T-helper 1 cell treated with Interleukin-12 subunit alpha and Interleukin-12 subunit beta and Interleukin-4 antibody, amounts not matched to agents 30 ng/mL and 1 ng/mL, for 36 hours (primary cell): ENCODE measurements around the gene ID1. TPM values are rescaled to one million over a fixed set of nuclear protein-coding genes. Genes with fewer than 3 reads are reported as not detected.
"Not testable (repeated sequence)": the region's sequence is repeated elsewhere in the genome, so short reads cannot be mapped to it uniquely, and the experiment has no call there.

Experiments used
- intact Hi-C: fragments of 100-400 bp; cut with micrococcal nuclease; formaldehyde crosslinking; loops from one replicate; pipeline ENCODE4 v1.15.1; 2024
- total RNA-seq: library from RNA; stranded (reverse); gene quantifications from 2 replicates; pipeline ENCODE4 v1.2.3, GENCODE V29; 2022

Gene ID1
- total RNA-seq, 1 donor from 2014 or later, result 0.64 TPM

DNA sequence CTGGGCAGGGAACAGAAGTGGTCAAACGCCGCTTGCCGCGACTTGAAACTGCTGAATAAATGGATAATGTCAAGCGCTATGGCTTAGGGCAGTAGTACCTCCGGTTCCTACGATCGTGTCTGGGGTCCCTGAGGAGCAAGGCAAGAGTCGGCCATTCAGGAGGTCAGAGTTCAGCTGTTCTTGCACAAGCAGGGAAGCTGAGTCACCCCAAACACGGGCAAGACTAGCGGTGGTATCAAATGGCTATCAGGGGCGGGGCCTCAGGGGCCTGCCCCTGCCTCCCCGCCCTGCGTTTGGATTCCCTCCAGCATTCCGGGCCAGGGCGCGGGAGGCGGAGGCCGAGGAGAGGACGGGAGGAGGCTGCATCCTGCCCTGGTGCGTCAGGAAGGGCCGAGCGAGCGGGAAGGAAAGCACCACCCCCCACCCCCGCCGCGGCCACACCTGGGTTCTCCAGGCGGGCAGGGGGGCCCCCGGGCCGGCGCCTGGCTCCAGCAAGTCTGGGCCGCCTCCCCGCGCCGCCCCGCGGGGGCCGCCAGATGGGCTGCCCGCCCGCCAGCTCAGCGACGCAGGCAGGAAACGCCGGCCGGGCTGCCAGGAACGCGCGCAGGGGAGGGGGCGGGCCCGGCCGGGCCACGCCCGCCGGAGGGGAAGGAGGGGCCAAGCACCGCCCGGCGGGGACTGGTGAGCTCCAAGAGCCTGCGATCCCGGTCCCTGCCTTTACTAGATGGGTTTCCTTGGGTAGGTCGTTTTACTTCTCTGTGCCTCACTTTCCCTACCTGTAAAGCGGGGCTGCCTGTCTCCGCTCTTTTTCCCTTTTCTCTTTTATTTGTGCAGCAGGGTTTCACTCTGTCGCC, 32.2 kb upstream of the ID1 start:
- intact Hi-C loops, result loop anchor here (1.0 to 5.0 kb wide), 7 partner anchors 10 to 164 kb away; partner anchors contain the start of genes HM13, ID1 and TPX2

DNA sequence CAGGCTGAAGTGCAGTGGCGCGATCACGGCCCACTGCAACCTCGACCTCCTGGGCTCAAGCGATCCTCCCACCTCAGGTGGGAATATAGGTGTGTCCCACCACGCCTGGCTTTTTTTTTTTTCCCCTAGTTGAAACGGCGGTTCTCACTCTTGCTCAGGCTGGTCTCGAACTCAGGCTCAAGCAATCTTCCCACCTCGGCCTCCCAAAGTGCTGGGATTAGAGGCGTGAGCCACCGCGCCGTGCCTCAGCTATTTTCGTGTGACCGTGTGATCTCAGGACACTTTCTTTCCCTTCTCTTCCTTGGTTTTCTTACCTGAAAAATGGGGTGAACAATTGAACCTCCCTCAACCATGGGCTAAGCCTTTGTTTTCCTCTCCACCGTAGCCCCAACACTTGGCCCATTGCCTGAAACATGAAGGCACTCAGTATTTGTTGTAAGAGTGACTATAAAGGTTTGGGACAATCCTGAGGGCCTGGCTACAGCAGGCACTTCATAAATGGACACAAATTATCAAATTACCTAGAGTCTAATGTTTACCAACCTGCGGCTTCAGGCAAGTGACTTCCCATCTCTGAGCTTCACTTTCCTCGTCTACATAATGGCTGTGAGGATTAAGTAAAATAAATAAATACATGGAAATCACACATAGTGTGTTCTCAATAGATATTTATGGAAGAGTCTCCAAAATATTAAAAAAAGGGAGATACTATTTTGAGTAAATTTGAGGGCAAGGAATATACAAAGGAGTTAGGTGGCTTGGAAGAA, 31.4 kb upstream of the ID1 start:
- intact Hi-C loops, result loop anchor here (1.0 to 5.0 kb wide), 5 partner anchors 13 to 164 kb away; partner anchors contain the start of genes HM13, ID1 and TPX2

DNA sequence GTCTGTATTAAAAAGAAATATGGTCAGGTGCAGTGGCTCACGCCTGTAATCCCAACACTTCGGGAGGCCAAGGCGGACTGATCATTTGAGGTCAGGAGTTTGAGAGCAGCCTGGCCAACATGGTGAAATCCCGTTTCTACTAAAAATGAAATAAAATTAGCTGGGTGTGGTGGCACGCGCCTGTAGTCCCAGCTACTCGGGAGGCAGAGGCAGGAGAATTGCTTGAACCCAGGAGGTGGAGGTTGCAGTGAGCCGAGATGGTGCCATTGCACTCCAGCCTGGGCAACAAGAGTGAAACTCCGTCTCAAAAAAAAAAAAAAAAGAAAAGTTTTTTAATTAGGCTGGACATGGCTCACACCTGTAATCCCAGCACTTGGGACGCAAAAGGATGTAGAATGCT, 30.1 kb upstream of the ID1 start:
- intact Hi-C loops, result loop anchor here (5.0 kb wide), 1 partner anchor 162 kb away; the partner anchor contains the start of gene TPX2

DNA sequence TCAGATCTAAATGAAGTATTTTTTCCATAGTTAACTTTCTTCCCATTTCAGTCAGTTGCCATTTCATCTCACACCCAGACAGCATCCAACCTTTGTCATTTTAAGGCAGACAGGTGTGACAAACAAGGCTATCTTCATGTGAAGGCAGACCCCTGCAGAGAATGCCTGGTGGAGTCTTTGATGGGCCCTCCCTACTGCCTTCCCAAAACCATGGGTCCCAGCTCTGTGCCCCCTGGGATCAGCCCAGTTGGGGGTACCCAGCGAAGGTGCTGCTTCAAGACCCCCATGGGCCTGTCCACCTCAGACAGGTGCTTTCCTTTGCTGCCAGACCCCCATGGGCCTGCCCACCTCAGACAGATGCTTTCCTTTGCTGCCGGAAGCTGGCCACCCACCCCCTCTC, 28.3 kb upstream of the ID1 start:
- intact Hi-C loops, result no loop called here

DNA sequence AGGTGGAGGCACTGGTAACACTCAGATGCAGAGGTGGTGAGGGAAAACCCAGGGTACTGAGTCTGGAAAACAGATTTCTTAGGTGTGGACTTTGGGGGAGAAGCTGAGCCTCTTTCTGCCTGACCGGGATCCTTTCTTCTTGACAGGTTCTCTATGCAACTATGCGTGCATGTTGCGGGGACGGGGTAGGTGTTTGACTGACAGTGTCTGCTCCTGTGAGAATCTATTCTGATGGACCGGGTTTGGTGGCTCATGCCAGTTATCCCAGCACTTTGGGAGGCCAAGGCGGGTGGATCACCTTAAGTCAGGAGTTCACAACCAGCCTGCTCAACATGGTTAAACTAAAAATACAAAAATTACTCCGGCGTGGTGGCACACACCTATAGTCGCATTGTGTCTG, 27.9 kb upstream of the ID1 start:
- intact Hi-C loops, result no loop called here

DNA sequence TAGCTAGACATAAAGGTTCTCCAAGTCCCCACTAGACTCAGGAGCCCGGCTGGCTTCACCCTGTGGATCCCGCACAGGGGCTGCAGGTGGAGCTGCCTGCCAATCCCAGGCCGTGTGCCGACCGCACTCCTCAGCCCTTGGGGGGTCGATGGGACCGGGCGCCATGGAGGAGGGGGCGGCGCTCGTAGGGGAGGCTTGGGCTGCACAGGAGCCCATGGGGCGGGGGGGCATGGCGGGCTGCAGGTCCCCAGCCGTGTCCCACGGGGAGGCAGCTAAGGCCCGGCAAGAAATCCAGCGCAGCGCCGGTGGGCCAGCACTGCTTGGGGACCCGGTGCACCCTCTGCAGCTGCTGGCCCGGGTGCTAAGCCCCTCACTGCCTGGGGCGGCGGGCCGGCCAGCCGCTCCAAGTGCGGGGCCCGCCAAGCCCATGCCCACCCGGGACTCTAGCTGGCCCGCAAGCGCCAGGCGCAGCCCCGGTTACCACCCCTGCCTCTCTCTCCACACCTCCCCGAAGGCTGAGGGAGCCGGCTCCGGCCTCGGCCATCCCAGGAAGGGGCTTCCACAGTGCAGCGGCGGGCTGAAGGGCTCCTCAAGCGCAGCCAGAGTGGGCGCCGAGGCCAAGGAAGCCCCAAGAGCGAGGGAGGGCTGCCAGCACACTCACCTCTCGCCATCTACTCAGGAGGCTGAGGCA, 26.5 kb upstream of the ID1 start:
- intact Hi-C loops, result no loop called here

DNA sequence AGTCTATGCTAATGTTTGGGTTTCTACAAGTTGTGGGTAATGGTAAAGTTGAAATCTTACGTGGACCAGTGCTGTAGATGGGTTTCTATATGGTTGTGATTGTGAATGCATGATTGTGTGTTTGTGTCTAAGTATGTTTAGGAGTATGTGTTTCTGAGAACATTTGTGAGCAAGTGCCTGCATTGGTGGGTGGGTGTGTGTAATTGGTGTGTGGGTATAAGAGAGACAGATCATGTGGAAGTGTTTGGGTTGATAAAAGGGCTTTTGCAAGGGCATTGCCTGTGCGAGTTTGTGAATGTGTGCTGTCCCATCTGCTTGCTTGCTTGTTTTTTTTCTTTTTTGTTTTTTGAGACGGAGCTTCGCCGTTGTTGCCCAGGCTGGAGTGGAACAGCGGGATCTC, 25.8 kb upstream of the ID1 start:
- intact Hi-C loops, result no loop called here

DNA sequence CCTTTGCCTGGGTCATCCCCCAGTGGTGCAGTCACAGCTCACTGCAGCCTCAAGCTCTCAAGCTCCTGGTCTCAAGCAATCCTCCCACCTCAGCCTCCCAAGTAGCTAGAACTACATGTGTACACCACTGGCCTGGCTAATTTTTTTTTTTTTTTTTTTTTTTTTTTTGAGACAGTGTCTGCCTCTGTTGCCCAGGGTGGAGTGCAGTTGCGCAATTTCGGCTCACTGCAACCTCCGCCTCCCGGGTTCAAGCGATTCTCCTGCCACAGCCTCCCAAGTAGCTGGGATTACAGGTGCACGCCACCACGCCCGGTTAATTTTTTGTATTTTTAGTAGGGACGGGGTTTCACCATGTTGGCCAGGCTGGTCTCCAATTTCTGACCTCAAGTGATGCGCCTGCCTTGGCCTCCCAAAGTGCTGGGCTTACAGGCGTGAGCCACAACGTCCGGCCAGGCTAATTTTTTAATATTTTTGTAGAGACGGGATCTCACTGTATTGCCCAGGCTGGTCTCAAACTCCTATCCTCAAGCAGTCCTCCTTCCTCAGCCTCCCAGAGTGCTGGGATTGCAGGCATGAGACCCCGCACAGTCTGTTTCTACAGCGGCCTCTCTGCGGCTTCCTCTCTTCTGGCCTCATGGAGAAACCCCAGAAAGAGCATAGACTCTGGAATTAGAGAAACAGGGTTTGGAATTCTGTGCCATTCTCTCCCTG, 25.0 kb upstream of the ID1 start:
- intact Hi-C loops, result not testable (repeated sequence)

DNA sequence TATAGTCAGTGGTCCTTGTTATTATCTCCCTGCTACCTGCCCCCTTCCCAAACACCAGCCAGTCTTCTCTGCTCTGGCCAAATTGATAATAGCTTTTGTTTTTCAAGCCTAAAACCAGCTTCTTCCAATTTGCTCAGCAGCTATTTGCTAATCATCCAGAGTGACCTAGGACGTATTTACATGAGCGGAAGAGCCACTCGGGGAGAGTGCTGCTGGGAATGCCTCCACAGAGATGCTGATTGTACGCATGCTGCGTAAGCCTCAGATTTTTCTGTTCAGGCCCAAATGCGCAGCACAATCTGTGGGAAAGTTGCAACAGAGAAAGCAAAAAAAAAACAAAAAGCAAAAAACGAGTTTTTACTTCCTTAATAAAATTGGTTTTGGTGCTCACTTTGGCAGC, 24.4 kb upstream of the ID1 start:
- intact Hi-C loops, result no loop called here

DNA sequence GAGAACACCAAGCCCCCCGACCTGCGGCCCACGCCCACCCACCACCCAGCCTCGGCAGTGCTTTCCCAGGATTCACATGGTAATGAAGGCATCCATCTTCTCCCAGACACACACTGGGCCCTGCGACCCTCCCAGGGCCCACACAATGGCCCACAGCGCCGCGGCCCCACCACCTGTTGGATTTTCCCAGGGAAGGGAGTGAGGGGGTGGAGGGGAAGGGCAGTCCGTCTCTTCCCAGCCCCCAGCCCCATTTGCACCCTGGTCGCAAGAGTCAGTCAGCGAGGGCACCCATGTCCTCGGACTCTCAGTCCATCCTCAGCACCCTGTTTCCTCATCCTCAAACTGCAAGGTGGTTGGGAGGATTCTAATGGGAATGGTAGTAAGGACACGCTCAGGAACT, 23.7 kb upstream of the ID1 start:
- intact Hi-C loops, result no loop called here

DNA sequence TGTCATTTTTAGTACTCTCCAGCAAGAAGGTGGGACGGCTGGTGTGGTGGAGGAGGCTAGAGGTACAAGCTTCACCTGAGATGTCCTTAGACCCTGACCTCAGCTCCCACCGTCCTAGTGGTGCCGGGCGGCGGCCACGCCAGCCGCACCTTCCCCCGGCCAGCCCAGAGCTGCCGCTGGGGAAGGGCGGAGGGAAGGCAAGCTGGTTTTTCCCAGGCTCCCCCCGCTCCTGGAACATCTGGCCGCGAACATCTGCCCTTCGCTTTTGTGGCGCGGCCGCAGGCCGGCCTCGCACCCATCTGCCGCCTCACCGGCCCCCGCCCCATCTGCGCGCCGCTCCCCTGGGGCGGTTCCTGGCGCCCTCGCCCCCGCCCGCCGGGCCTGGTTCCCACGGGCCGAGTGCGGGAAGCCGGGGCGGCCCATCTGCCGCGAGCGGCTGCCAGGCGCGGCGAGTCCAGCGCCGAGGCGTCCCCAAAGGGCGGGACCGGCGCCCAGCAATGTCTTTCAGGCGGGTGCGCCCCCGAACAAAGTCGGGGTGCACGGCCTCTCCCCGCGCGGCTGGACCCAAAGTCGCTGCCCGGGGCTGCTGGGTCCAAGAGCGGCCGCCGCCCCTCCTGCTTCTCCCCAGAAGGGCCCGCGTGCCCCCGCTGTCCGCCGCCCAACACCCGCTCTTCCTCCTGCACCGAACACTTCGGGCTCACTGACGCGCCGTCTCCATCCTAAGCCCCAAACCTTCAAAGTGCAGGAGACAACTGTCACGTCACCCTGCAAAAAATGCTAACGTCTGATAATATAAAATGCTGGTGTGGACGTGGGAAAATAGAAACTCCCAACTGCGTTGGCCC, 17.3 kb upstream of the ID1 start:
- intact Hi-C loops, result loop anchor here (2.0 kb wide), 1 partner anchor 17 kb away; the partner anchor contains the start of gene ID1

DNA sequence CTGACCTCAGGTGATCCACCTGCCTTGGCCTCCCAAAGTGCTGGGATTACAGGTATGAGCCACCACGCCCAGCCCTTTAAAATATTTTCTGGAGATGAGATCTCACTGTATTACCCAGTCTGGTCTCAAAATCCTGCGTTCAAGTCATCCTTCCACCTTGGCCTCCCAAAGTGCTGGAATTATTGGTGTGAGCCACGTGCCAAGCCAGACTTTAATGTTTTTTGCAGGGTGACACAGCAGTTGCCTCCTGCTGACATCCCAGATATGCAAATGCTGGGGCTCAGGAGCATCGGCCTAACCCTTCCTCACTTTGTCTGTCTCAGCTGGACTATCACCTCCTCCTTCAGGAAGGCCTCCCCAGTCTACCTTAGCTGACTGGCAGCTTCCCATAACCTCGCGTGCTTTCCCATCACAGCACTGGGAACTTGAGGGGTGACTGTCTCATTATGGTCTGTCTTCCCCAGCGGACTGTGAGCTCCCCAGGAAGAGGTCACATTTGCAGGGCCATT, 14.3 kb upstream of the ID1 start:
- intact Hi-C loops, result no loop called here

DNA sequence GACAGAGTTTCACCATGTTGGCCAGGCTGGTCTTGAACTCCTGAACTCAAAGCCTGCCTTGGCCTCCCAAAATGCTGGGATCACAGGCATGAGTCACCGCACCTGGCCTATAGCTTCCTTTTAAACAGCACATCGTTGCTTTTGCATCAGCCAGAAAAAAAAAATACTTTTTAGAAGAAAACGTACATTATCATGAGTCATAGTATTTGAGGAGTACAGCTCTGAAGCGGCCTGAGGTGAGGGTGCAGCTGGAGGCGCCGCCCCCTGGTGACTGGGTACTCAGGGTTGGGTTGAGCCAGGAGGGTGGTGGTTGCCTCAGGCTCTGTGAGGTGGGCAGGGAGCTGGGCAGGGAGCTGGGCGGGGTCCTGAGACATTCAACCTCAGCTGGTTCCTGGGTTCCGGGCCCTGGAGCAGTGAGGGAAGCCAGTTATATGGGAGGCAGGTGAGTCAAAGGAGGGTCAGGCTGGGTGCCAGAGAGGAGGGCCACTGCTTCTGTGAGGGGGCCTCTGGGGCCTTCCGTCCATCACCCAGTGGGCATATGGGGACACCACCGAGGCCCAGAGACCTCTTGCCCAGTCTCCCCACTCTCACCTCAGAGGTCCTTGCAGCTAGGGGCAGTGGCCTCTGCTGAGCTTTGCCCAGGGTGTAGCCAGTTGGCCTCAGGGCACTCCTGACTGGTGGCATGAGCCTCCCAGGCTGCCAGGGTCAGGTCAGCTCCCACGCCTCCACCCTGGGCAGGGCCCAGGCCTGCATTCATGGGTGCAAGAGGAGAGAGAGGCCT, 11.7 kb upstream of the ID1 start:
- intact Hi-C loops, result no loop called here

DNA sequence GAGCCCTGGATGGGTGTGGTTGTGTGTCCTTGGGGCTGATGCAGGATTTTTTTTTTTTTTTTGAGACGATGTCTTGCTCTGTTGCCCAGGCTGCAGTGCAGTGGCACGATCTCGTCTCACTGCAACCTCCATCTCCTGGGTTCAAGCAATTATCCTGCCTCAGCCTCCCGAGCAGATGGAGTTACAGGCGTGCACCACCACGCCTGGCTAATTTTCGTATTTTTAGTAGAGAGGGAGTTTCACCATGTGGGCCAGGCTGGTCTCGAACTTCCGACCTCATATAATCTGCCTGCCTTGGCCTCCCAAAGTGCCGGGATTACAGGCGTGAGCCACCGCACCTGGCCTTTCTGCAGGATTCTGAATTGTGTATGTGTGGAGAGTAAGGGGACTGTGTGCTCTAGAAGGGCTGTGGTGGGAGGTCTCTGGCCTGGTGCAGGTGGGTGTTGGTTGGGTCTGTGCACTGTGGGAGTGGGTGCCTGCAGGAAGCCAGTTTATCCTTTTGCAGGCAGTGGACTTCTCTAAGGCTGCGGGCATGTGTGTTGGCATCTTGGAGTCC, 11.0 kb upstream of the ID1 start:
- intact Hi-C loops, result no loop called here

DNA sequence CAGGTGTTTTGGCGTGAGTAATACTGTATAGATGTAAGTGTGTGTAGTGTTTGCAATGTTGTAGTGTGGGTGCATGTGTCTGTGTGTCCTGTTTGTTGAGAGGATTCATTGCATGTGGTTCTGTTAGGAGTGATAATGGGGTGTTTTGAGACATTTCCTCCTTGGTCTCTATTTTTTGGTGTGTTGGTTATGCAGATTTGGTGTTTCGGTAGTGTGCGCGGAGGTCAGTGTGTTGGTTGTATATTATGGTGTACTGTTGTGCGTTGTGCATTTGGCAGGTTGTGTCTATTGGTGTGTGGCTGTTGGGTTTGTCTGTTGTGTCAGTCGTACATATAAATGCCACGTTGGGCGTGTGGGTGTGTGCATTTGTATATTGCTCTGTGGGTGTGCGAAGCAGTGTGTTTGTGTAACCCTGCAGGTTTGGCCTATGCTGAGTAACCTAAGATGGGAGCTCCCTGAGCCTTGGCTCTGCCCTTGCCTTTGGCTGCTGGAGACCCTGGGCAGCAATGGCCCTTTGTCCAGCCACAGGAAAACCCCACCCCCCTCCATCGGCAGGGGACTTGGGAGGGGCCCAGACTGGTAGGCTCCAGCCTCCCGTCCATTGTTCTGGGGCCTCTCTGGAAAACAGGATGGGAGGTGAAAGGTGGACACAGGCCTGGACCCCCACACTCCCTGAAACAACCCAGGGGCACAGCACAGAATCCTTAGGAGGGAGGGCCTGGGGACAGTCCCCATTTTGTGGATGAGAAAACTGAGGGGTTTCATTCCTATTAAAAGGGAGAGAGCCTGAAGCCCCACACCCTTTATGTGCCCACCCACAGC, 10.3 kb upstream of the ID1 start:
- intact Hi-C loops, result no loop called here

DNA sequence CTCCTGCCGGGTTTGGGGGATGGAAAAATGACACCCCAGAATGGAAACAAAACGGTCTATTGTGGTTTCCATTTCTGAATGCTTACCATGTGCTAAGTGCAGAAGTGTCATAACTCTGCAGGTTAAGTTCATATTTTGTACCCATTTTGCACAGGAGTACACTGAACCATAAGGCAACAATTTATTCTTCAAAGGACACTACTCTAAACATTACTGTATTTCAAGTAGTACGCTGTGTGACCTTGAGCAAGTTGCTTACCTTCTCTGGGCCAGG, 9.8 kb upstream of the ID1 start:
- intact Hi-C loops, result no loop called here

DNA sequence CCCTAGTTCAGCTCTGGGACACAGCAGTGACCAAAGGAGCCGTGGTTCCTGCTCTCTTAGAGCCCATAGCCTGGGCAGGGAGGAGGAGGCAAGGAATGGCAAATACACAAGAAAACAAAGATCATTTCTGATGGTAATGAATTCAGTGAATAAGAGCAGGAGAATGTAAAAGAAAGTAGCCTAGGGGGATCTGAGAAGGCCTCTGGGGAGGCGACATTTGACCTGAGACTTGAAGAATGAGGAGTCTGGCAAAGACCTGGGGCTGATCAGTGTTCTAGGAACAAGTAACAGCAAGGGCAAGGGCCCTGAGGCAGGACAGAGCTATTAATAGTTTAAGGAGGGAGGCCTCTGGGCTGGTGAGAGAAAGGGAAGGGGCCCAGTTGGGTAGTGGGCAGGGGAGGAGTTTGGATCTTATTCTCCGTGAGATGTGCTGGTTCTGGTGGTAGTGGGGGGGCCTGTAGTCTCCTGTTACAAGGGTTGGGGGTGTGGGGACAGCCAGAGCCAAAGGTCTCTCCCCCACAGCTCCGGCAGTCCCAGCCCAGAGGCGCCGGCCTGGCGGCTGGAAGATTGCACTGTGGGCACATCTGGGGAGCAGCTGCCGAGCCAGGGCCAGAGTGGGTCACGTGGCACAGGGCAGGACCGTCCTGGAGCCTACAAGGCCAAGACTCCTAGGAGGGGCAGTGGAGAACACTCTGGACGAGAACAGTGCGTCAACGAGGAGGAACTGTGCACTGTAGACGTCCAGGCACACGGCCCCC, 9.3 kb upstream of the ID1 start:
- intact Hi-C loops, result no loop called here

DNA sequence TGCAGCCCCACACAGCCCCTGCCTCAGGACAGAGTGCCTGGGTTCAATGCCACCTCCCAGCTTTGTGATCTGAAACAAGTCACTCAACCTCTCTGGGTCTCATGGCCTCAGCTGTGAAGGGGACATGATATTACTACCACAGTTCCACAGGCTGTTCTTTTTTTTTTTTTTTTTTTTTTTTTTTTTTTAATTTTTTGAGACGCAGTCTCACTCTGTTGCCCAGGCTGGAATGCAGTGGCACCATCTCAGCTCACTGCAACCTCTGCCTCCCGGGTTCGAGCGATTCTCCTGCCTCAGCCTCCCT, 8.7 kb upstream of the ID1 start:
- intact Hi-C loops, result not testable (repeated sequence)
